ENCODE results near the gene DBH. TPM values are rescaled to one million over a fixed set of nuclear protein-coding genes. Genes with fewer than 3 reads are reported as not detected.

The DBH gene
- total and polyA plus RNA-seq, 2 donors (not counting 1 experiment from before 2014, with no cell fraction given), result not detected

- H3K4me1 Mint-ChIP-seq, result no peaks in the 10 kb centered on the region
- H4K20me1 ChIP-seq (ENCODE audit: control insufficient read depth, insufficient read depth, low read length, poor library complexity, severe bottlenecking), result no peaks in the 10 kb centered on the region
- no peak overlapping the region for H3K27ac ChIP-seq (ENCODE audit: low read length in 2 of 2)
- no peaks in the 10 kb centered on the region for H3K36me3 ChIP-seq (replicated peaks in 1 of 2; ENCODE audit: control extremely low read depth in 1 of 2, control insufficient read depth in 1 of 2, extremely low read depth in 1 of 2, insufficient read depth in 2 of 2, low read length in 1 of 2)
- DNase-seq (no peak), ATAC-seq (ENCODE audit: low read depth) (no peak)
- no peak overlapping the region for H3K4me2 ChIP-seq (replicated peaks; ENCODE audit: low read depth, low read length, poor library complexity, severe bottlenecking)
- H3K27me3 ChIP-seq (replicated peaks in 1 of 4; ENCODE audit: control extremely low read depth in 1 of 4, control insufficient read depth in 3 of 4, insufficient read depth in 4 of 4, low read length in 3 of 4), result peaks cover 0 to 29% (median 8%) of the 10 kb centered on the region in 4 experiments
- no peaks in the 10 kb centered on the region for H3K9me3 Mint-ChIP-seq (ENCODE audit: insufficient read depth)
- no peak overlapping the region for H3K9ac ChIP-seq (ENCODE audit: low read length)
- peaks cover 0 to 3% (median 0%) of the 10 kb centered on the region in 3 donors for H3K9me3 ChIP-seq (ENCODE audit: control extremely low read depth in 1 of 3, control insufficient read depth in 2 of 3, insufficient read depth in 1 of 3, low read length in 2 of 3)
- H3K27me3 Mint-ChIP-seq, result peaks cover 36% of the 10 kb centered on the region
- intact Hi-C loops (cut with micrococcal nuclease), result no loop called here
- no peak for TF ChIP-seq EZH2 (IDR thresholded peaks at IDR 0.05; ENCODE audit: borderline replicate concordance, insufficient read depth, low read depth, low read length, poor library complexity, severe bottlenecking)
- TF ChIP-seq CTCF (IDR thresholded peaks at IDR 0.05), result no peak
- no peaks in the 10 kb centered on the region for H3K79me2 ChIP-seq (ENCODE audit: control insufficient read depth, insufficient read depth, low read length)
- ChIA-PET CTCF (no interaction called here), POLR2A (no interaction called here)
- H2AFZ ChIP-seq (ENCODE audit: insufficient read depth, low read depth, low read length, poor library complexity, severe bottlenecking), result no peak overlapping the region
- no peak overlapping the region for H3K27ac Mint-ChIP-seq
- no peaks in the 10 kb centered on the region for H3K4me1 ChIP-seq (ENCODE audit: control insufficient read depth in 2 of 2, insufficient read depth in 2 of 2, low read length in 2 of 2)
- H3K4me3 ChIP-seq (ENCODE audit: control extremely low read depth in 1 of 5, extremely low read depth in 1 of 5, insufficient read depth in 1 of 5, low read depth in 2 of 5, low read length in 4 of 5), result no peak overlapping the region
- WGBS (ENCODE audit: insufficient coverage), result 79% methylated on average over 7 of the region's 10 CpGs
- H3K4me3 Mint-ChIP-seq, result no peak overlapping the region
These were observed 22.1 kb upstream of the DBH start for GRCh38 chr9:133614056-133614455.

DNA sequence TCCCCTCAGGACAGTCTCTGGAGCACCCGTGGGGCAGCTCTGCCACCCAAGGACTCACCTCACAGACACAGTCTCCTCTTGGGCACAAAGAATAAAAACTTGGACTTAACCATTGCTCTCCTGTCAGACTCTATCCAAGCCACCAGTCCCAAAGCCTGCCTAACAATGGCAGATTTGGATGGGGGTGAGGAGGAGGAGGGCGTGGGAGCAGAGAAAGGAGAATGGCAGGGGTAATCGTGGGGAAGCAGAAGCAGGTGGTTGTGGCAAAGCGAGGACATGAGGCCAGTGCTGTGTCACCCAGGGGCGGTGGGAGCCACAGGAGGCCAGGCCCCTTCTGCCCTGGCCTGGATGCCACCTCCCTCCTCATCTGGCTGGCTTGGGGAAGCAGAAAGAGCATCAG lies 21.5 kb upstream of the DBH start:
- 53% methylated on average over 3 of the region's 5 CpGs for WGBS (ENCODE audit: insufficient coverage)
- H3K79me2 ChIP-seq (ENCODE audit: control insufficient read depth, insufficient read depth, low read length), result no peaks in the 10 kb centered on the region
- no peak overlapping the region for H3K27ac Mint-ChIP-seq
- peaks cover 33% of the 10 kb centered on the region for H3K27me3 Mint-ChIP-seq
- intact Hi-C loops (cut with micrococcal nuclease), result no loop called here
- ATAC-seq (ENCODE audit: low read depth), result no peak
- H3K9me3 ChIP-seq (ENCODE audit: control extremely low read depth in 1 of 3, control insufficient read depth in 2 of 3, insufficient read depth in 1 of 3, low read length in 2 of 3), result peaks cover 0 to 3% (median 0%) of the 10 kb centered on the region in 3 donors
- no peak overlapping the region for H3K9ac ChIP-seq (ENCODE audit: low read length)
- H4K20me1 ChIP-seq (ENCODE audit: control insufficient read depth, insufficient read depth, low read length, poor library complexity, severe bottlenecking), result no peaks in the 10 kb centered on the region
- peaks cover 2% of the 10 kb centered on the region in 2 donors for H3K4me1 ChIP-seq (ENCODE audit: control insufficient read depth in 2 of 2, insufficient read depth in 2 of 2, low read length in 2 of 2)
- no peak overlapping the region for H2AFZ ChIP-seq (ENCODE audit: insufficient read depth, low read depth, low read length, poor library complexity, severe bottlenecking)
- no peak for DNase-seq
- H3K4me1 Mint-ChIP-seq, result peaks cover 1% of the 10 kb centered on the region
- TF ChIP-seq CTCF (IDR thresholded peaks at IDR 0.05) (no peak), EZH2 (IDR thresholded peaks at IDR 0.05; ENCODE audit: borderline replicate concordance, insufficient read depth, low read depth, low read length, poor library complexity, severe bottlenecking) (no peak)
- H3K9me3 Mint-ChIP-seq (ENCODE audit: insufficient read depth), result no peaks in the 10 kb centered on the region
- H3K27ac ChIP-seq (ENCODE audit: low read length in 2 of 2), result no peak overlapping the region
- CTCF ChIA-PET, result no interaction called here
- no peak overlapping the region for H3K4me2 ChIP-seq (replicated peaks; ENCODE audit: low read depth, low read length, poor library complexity, severe bottlenecking)
- POLR2A ChIA-PET, result no interaction called here
- H3K4me3 ChIP-seq (ENCODE audit: control extremely low read depth in 1 of 5, extremely low read depth in 1 of 5, insufficient read depth in 1 of 5, low read depth in 2 of 5, low read length in 4 of 5), result no peak overlapping the region
- no peaks in the 10 kb centered on the region for H3K36me3 ChIP-seq (replicated peaks in 1 of 2; ENCODE audit: control extremely low read depth in 1 of 2, control insufficient read depth in 1 of 2, extremely low read depth in 1 of 2, insufficient read depth in 2 of 2, low read length in 1 of 2)
- H3K27me3 ChIP-seq (replicated peaks in 1 of 4; ENCODE audit: control extremely low read depth in 1 of 4, control insufficient read depth in 3 of 4, insufficient read depth in 4 of 4, low read length in 3 of 4), result peaks cover 0 to 25% (median 7%) of the 10 kb centered on the region in 4 experiments
- H3K4me3 Mint-ChIP-seq, result no peak overlapping the region
